ENCODE data around the gene ERVW-1.

GRCh38 chr7:92485974-92486373, 8.2 kb upstream of the ERVW-1 start:
- TF ChIP-seq POLR2AphosphoS5 (IDR thresholded peaks at IDR 0.05; ENCODE audit: borderline replicate concordance, low read depth, low read length) (no peak), EZH2 (IDR thresholded peaks at IDR 0.05) (no peak)

Data from SK-N-MC (cell line).